Tibial nerve (tissue), 3 donors: ENCODE measurements around the gene FTCD.

Experiments
- CTCF ChIP-seq, 5 experiments: fragments of 200-600 bp in 3 of 5; fragments of 450-650 bp in 2 of 5; sonication (generic) in 3 of 5; IDR thresholded peaks; one replicate each; pipeline ENCODE4 v1.5.1; 2016 to 2019; ENCODE audit warnings: antibody characterized with exemption in 5 of 5, mild to moderate bottlenecking in 3 of 5, moderate library complexity in 2 of 5
- POLR2A ChIP-seq, 2 donors: fragments of 450-650 bp; IDR thresholded peaks; one replicate each; pipeline ENCODE4 v1.6.1; 2017; ENCODE audit warnings: antibody characterized with exemption in 2 of 2, mild to moderate bottlenecking in 2 of 2, moderate library complexity in 2 of 2

- TF ChIP-seq POLR2A (IDR thresholded peaks at IDR 0.05): no peak
- TF ChIP-seq CTCF (IDR thresholded peaks at IDR 0.05): no peak
Observed at GRCh38 chr21:46199436-46200373, 44.3 kb upstream of the FTCD start.
